ENCODE data around the gene PDGFD.

PDGFD gene

GRCh38 chr11:103947546-103947919 lies 216.4 kb downstream of the PDGFD start:
- no peak for DNase-seq

GRCh38 chr11:103946793-103947545 lies 217.0 kb downstream of the PDGFD start:
- no peak for DNase-seq

GRCh38 chr11:103944251-103944940 lies 219.6 kb downstream of the PDGFD start:
- DNase-seq, result no peak

DNA sequence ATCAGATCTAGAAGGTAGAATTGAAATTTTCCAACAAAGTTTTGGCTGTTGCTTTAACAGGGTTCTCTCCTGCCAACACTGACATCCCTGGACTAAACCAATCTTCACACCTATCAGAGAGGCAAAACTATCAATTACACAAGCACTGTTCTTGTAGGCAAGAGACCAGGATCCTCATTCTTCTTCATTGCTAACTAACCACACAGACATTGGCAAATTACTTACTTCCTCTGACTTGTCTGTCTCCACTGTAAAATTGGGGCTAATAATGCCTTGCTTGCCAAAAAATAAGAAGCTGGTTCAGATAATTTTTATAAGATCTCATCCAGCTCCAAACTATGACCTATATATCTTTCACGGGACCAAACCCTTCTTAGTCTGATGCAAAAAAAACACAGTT lies 221.3 kb downstream of the PDGFD start:
- DNase-seq, result no peak

DNA sequence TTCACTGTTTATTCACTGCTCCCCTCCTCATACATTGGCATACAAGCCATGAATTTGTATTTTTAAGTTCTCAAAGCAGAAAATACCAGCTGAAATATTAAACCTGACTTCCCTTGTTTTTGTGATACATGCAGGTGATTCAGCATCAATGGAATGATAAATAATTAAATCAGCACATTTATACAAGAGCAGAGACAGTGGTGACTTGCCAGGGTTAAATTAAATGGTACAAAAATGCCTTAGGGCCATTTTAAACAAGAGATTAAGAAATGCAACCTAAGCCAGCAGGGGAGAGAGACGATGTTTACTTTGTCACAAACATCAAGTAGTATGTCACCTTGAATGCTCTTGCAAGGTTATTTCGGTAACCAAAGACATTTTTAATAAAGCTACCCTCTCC lies 223.4 kb downstream of the PDGFD start:
- DNase-seq, result peak; percentile 4

- no peak for DNase-seq
Observed at GRCh38 chr11:103939694-103940093, 224.3 kb downstream of the PDGFD start.

GRCh38 chr11:103936059-103936458 lies 227.9 kb downstream of the PDGFD start:
- DNase-seq, result no peak

GRCh38 chr11:103935219-103935618 lies 228.7 kb downstream of the PDGFD start:
- no peak for DNase-seq

DNA sequence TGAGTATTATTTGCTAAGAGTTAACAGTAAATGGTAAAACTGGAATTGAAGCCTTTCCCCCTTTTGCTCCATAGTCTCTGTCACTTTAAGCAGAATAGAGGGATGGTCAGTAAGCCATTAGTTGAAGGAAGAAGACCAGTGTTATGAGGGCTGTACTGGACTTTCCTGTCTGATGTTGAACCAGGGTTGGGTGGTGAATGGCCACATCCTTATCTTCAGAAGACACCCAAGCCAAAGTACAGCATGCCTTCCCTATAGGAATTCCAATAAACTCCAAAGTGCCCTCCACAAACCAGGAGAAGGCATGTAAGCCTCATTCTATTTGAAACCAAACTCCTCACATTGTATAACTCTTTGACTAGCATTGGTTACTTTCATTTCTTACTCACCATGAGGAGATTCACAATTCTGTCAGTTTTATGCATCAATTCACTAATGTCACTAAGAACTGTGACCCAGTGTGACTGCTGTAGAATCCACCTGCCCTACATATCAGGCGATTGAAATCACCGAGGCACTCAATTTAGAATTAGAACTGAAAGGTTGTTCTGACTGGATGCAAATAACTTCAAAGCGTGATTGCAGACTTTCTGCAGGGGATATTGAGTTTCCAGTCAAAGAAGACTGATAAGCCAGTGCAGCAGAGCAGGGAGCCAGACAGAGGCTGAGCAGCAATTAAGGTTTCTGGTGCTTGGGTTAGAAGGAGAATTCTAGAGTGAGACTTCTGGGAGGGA lies 234.6 kb downstream of the PDGFD start:
- DNase-seq, result no peak

DNA sequence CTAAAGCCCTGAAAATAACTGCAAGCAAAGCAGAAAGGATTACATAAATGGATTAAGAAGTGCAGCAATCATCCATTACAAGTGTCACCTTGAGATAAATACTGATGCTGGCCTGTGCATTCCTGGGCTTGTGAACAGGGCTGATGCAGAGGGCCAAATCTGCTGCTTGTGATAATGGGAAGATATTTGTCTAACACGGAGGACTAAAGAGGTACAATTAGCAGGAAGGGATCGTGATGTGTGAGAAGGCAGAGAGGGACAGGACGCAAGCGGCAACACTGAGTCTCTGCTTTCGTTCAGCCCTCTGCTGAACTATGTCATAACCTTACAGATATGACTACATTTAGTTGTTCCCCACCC lies 235.2 kb downstream of the PDGFD start:
- DNase-seq, result no peak

GRCh38 chr11:103928040-103928801 lies 235.7 kb downstream of the PDGFD start:
- DNase-seq, result no peak

- no peak for DNase-seq
Observed at GRCh38 chr11:103927535-103927934, 236.4 kb downstream of the PDGFD start.

GRCh38 chr11:103926990-103927389 lies 237.0 kb downstream of the PDGFD start:
- DNase-seq, result no peak

- no peak for DNase-seq
Observed at GRCh38 chr11:103924166-103925013, 239.6 kb downstream of the PDGFD start.

DNA sequence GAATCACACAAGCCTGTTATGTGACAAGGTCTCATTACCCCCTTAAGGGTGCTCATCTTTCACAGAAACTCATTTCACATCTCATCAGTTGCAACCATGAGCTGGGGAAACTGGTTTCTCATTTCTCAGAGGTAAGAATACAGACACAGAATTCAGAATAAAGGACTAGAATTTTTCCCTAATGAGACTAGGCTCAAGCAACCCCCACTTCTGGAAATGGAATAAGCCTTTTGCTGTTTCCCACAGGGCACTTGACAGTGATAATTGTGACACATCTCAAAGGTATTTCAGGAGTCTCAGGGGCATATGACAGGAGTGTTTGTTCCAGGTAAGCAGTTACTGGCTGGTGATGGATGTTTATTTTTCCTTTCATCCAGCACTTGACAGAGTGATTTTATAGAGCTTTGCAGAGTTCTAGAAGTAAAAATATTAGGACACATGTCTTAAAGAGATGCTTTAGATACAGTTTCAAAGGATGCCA lies 240.5 kb downstream of the PDGFD start:
- no peak for DNase-seq

GRCh38 chr11:103920933-103921332 lies 243.0 kb downstream of the PDGFD start:
- DNase-seq, result no peak

DNA sequence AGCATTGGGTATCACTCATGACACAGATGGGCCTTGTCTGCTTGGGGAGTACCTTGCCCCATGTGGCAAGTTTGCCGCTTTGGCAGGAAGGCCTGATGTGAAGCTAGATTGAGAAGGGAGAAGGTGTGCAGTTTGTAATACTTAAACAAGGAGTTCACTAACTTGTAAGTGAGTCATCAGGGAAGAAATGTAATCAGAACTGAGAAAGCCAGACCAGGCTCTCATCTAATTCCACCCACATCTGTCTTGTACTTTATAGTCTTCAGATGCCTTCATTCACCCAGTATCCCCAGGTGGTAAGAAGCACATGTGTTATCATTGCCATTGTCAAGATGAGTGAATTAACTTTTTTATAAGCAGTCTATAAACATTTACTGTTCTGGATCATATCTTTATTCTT lies 243.5 kb downstream of the PDGFD start:
- no peak for DNase-seq

GRCh38 chr11:103910721-103911120 lies 253.2 kb downstream of the PDGFD start:
- no peak for DNase-seq

- DNase-seq, result no peak
Observed at GRCh38 chr11:103907548-103908455, 256.1 kb downstream of the PDGFD start.

GRCh38 chr11:103907136-103907535 lies 256.8 kb downstream of the PDGFD start:
- DNase-seq, result no peak

GRCh38 chr11:103906291-103906867 lies 257.6 kb downstream of the PDGFD start:
- no peak for DNase-seq

Measured in T1000 (cell line).